MM.1S (cell line): ENCODE results near the gene SLC39A8.

ENCODE experiments used
- DNase-seq: peaks from one replicate; pipeline ENCODE4 v3.0.0-alpha.2; 2015
- H2AFZ ChIP-seq: fragments of 300-600 bp; sonication (generic); 2 replicates; pipeline ENCODE4 v1.6.0; 2016; ENCODE audit warnings: antibody characterized with exemption, low read length
- H3F3A ChIP-seq: fragments of 300-600 bp; sonication (generic); 2 replicates; pipeline ENCODE4 v1.6.1; 2016; ENCODE audit warnings: mild to moderate bottlenecking, antibody characterized with exemption, low read length, moderate library complexity, mixed read lengths; ENCODE audit not compliant: insufficient read depth
- H3K27ac ChIP-seq: fragments of 300-600 bp; sonication (generic); 2 replicates; pipeline ENCODE4 v1.5.1; 2016; ENCODE audit warnings: mild to moderate bottlenecking, low read length
- H3K27me3 ChIP-seq: fragments of 300-600 bp; sonication (generic); replicated peaks from 2 replicates; pipeline ENCODE4 v1.6.0; 2016; ENCODE audit warnings: low read length; ENCODE audit not compliant: insufficient read depth
- H3K36me3 ChIP-seq: fragments of 300-600 bp; sonication (generic); replicated peaks from 2 replicates; pipeline ENCODE4 v1.6.1; 2016; ENCODE audit warnings: mild to moderate bottlenecking, low read length, mixed read lengths; ENCODE audit not compliant: insufficient read depth
- H3K4me1 ChIP-seq: fragments of 300-600 bp; sonication (generic); 2 replicates; pipeline ENCODE4 v1.6.1; 2016; ENCODE audit warnings: low read length, mixed read lengths
- H3K4me2 ChIP-seq: fragments of 300-600 bp; sonication (generic); 2 replicates; pipeline ENCODE4 v1.6.0; 2016; ENCODE audit warnings: low read depth, low read length
- H3K4me3 ChIP-seq: fragments of 300-600 bp; sonication (generic); 2 replicates; pipeline ENCODE4 v1.5.1; 2016; ENCODE audit warnings: low read length, mixed read lengths
- H3K79me2 ChIP-seq: fragments of 300-600 bp; sonication (generic); 2 replicates; pipeline ENCODE4 v1.6.1; 2016; ENCODE audit warnings: mixed run types, low read length, mixed read lengths
- H3K9ac ChIP-seq: fragments of 300-600 bp; sonication (generic); 2 replicates; pipeline ENCODE4 v1.6.1; 2016; ENCODE audit warnings: low read length, mixed read lengths
- H3K9me2 ChIP-seq: fragments of 300-600 bp; sonication (generic); replicated peaks from 2 replicates; pipeline ENCODE4 v1.6.1; 2016; ENCODE audit warnings: mild to moderate bottlenecking, low read length, mixed read lengths; ENCODE audit not compliant: insufficient read depth
- H3K9me3 ChIP-seq: fragments of 300-600 bp; sonication (generic); replicated peaks from 2 replicates; pipeline ENCODE4 v1.6.1; 2016; ENCODE audit warnings: mild to moderate bottlenecking, low read length, mixed read lengths; ENCODE audit not compliant: insufficient read depth
- H4K20me1 ChIP-seq: fragments of 300-600 bp; sonication (generic); 2 replicates; pipeline ENCODE4 v1.6.1; 2016; ENCODE audit warnings: mild to moderate bottlenecking, low read length, moderate library complexity, mixed read lengths; ENCODE audit not compliant: insufficient read depth
- EZH2 ChIP-seq: fragments of 300-600 bp; sonication (generic); optimal IDR thresholded peaks from 2 replicates; pipeline ENCODE3; 2017; ENCODE audit warnings: low read depth, mild to moderate bottlenecking, antibody characterized with exemption, low read length, mixed read lengths
- EZH2phosphoT487 ChIP-seq: fragments of 300-600 bp; sonication (generic); IDR thresholded peaks from 2 replicates; pipeline ENCODE4 v1.6.1; 2018; ENCODE audit warnings: antibody characterized with exemption, low read length
- TF ChIP-seq, protein P1 (sequence below): fragments of 300-600 bp; sonication (generic); IDR thresholded peaks from 2 replicates; pipeline ENCODE4 v1.5.1; 2016; ENCODE audit warnings: antibody characterized with exemption, low read length, mixed read lengths

Gene SLC39A8

DNA sequence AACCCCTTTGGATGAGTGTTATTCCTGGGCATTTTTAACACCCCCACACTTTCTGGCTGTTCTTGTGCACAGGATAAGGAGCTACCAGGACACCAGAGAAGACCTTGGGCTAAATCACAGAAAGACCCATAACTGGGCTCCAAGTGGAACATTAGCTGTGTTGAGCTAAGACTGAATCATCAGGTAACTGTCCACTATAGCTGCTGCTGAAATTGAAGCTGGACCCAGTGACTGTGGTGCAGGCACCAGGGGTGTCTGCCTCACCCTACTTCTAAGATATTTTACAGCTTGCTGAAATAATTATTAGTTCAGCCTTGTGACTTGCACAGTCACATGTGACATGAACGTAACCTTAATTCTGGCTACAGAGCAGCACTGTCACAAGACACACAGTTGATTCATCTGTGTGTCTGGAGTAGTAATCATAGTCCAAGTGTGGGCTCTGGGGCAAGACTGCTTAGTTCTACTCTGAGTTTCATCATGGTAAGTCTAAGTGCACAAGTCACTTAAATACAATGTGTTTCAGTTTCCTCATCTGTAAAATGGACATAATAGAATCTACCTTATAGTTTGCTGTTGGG, 127.4 kb downstream of the SLC39A8 start:
- no peak for DNase-seq
- H3K4me2 ChIP-seq: no peak overlapping the region
- no peaks in the 10 kb centered on the region for H3K4me1 ChIP-seq
- no peaks in the 10 kb centered on the region for H4K20me1 ChIP-seq
- no peaks in the 10 kb centered on the region for H3K79me2 ChIP-seq
- no peak overlapping the region for H3K9ac ChIP-seq
- no peaks in the 10 kb centered on the region for H3K9me3 ChIP-seq
- H3K27ac ChIP-seq: no peak overlapping the region
- no peak overlapping the region for H2AFZ ChIP-seq
- H3K4me3 ChIP-seq: no peak overlapping the region
- no peaks in the 10 kb centered on the region for H3K9me2 ChIP-seq
- H3K27me3 ChIP-seq: no peaks in the 10 kb centered on the region
- no peaks in the 10 kb centered on the region for H3K36me3 ChIP-seq
- TF ChIP-seq, protein P1, sequence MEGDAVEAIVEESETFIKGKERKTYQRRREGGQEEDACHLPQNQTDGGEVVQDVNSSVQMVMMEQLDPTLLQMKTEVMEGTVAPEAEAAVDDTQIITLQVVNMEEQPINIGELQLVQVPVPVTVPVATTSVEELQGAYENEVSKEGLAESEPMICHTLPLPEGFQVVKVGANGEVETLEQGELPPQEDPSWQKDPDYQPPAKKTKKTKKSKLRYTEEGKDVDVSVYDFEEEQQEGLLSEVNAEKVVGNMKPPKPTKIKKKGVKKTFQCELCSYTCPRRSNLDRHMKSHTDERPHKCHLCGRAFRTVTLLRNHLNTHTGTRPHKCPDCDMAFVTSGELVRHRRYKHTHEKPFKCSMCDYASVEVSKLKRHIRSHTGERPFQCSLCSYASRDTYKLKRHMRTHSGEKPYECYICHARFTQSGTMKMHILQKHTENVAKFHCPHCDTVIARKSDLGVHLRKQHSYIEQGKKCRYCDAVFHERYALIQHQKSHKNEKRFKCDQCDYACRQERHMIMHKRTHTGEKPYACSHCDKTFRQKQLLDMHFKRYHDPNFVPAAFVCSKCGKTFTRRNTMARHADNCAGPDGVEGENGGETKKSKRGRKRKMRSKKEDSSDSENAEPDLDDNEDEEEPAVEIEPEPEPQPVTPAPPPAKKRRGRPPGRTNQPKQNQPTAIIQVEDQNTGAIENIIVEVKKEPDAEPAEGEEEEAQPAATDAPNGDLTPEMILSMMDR: no peak
- TF ChIP-seq EZH2phosphoT487 (no peak), EZH2 (no peak)
- no peaks in the 10 kb centered on the region for H3F3A ChIP-seq

DNA sequence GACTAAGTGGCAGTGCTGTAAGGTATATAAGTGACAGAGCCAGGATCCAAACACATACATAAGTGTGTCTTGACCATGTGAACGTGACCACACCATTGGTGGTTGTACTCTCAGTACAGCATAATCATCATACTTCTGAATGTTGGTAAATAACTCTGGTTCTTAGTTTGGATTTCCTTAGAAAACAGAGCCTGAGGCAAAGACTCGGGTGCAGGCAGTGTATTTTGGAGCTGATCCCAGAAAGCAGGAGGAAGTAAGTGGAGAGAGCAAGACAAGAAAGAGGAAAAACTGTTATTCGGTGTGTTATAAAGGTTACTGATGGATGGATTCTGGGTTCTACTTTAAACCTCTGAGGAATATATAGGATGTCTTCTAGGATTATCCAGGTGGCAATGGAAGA, 127.9 kb downstream of the SLC39A8 start:
- Histone ChIP-seq H3K79me2 (no peaks in the 10 kb centered on the region), H3K36me3 (no peaks in the 10 kb centered on the region), H3K4me1 (no peaks in the 10 kb centered on the region), H3K4me2 (no peak overlapping the region), H3K4me3 (no peak overlapping the region), H3K9me2 (no peaks in the 10 kb centered on the region), H3F3A (no peaks in the 10 kb centered on the region), H4K20me1 (no peaks in the 10 kb centered on the region), H3K9me3 (no peaks in the 10 kb centered on the region), H3K27ac (no peak overlapping the region), H3K27me3 (no peaks in the 10 kb centered on the region), H3K9ac (no peak overlapping the region), H2AFZ (no peak overlapping the region)
- no peak for TF ChIP-seq EZH2
- TF ChIP-seq, protein P1: no peak
- no peak for DNase-seq

DNA sequence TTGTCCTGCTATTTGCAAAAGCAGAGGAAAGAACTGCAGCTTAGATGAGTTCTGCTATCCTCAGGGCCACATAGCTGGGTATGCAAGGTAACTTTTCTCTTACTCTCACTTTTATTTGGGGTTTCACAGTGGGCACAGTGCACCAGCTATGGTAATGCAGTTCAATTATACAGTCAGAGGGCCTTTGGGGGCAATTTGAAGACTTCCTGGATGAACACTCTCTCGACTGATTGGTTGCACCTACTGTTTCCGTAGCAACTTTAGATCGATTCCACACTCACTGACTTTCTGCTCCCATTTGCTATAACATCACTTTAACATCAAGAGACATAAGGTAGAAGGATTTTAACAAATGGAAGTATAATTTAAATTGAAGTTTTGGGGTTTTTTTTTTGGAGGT, 128.6 kb downstream of the SLC39A8 start:
- no peaks in the 10 kb centered on the region for H3K9me2 ChIP-seq
- H3K27me3 ChIP-seq: no peaks in the 10 kb centered on the region
- H3K9me3 ChIP-seq: no peaks in the 10 kb centered on the region
- H2AFZ ChIP-seq: no peak overlapping the region
- no peaks in the 10 kb centered on the region for H4K20me1 ChIP-seq
- no peak for TF ChIP-seq EZH2phosphoT487
- TF ChIP-seq, protein P1: no peak
- no peak for TF ChIP-seq EZH2
- H3K27ac ChIP-seq: no peak overlapping the region
- no peaks in the 10 kb centered on the region for H3K36me3 ChIP-seq
- no peak for DNase-seq
- H3K9ac ChIP-seq: no peak overlapping the region
- H3K4me1 ChIP-seq: no peaks in the 10 kb centered on the region
- H3K4me3 ChIP-seq: no peak overlapping the region
- H3K79me2 ChIP-seq: no peaks in the 10 kb centered on the region
- no peaks in the 10 kb centered on the region for H3F3A ChIP-seq
- H3K4me2 ChIP-seq: no peak overlapping the region
